GM19452 (cell line): ENCODE measurements around the gene KATNA1.
"Not testable (repeated sequence)": the region's sequence is repeated elsewhere in the genome, so short reads cannot be mapped to it uniquely, and the experiment has no call there.

Source experiments
- ATAC-seq: cut with Tn5 transposase; IDR thresholded peaks from one replicate; pipeline ENCODE4 v1.9.1; 2021; ENCODE audit not compliant: unreplicated experiment

The KATNA1 gene

DNA sequence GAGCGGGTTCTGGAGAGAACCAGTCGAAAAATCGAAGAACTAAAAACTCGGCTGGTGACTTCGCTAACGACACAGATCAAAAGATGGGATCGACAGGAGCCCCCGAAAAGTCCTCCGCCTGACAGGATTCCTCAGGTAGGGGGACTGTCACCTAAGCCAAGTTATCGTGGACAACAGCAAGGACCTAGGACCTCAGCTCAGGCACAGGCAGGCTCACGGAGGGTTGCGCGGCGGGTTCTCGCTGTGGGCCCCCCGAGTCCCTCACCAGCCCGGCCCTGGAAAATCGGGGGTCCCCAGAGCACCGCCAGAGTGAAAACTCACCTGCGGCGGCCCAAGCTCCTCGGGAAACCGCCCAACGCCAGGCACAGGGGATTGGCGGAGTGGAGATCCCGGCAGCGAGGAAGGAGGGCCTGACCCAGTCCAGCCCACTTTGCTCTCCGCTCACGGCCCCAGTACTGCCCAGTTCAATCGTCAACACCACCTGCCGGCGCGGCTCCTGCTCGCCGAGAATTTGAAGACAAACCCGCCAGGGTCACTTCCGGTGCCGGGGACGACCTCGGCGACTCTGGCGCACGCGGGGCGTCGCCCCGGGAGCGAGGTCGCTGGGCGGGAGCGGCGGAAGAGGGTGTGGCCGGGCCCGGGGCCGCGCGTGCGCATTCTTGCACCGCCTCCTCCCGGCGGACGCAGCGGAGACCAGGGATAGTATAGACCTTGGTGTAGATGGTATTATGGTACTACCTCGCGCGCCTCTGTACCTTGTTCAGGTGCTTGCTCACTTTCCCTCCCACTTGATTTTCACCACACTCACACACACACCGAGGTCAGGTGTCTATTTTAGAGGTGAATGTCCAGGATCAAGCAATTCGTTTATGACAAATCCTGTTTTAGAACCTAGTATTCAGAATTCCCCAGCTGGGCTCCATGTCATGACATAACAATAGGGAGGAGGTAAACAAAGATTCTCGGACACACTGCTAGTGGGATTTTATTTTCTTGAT, at the start of gene KATNA1:
Gene KATNA1, minus strand, starts transcription at position 567 of the 998 bp plus-strand sequence. CDS start 10,167 bp downstream, outside the sequence.
- ATAC-seq: peak; percentile 90

DNA sequence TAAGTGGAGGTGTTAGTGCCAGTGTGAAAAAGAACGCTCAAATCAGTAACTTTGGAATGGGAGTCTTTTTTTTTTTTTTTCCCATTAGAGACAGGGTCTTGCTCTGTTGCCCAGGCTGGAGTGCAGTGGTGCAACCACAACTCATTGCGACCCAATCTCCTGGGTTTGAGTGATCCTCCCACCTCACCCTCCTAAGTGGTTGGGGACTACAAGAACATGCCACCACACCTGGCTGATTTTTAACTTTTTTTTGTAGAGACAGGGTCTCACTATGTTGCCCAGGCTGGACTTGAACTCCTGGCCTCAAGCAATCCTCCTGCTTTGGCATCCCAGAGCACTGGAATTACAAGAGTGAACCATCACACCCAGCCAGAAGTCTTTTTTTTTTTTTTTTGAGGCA, 49.7 kb upstream of the KATNA1 start:
- no peak for ATAC-seq

DNA sequence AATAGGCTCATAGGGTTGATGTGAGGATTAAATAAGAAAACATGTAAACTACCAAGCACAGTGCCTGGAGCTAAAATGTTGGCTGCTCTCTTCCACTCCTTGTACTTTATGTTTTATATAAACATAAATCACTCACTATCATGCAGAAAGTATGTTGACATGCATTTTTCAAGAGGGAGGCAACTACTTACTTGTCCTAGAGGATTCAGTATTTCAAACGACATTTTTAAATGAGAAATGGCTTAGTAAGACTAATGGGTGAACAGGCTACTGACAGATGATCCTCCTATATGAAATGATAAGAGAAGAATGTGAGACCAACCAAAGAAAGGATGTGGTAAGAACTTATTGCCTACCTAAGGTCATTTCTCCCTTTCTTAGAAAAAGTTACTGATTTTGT, 48.4 kb upstream of the KATNA1 start:
- ATAC-seq: no peak

DNA sequence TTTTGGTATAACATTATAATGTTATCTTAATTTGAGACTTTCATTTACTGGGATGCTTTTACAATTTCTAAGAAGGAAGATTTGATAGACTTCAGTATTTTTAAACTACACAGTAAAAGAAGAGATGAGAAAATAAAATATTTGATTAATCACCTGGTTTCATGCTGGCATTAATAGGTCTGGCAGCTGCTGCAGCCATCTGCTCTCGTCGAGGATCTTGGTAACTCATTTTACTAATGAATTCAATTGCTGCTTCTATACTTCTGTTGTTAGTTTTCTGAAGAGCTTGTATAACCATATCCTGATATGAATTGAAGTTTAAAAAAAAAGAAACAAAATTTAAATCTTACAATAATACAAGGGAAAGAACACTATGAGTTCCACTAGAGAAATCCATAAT, 46.4 kb upstream of the KATNA1 start:
- no peak for ATAC-seq

DNA sequence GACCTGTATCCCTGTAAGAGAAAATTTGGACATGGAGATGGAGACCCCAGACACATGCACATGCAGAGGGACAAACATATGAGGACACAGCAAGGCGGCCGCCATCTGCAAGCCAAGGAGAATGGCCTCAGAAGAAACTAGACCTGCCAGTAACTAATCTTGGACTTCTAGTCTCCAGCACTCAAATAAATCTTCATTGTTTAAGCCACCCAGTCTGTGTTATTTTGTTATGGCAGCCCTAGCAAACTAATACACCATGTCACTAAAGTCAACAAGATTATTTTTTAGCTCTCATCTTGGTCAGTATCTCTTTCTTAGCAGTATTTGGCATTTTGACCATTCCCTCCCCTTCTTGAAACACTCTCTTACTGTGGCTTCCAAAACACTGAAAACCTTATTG, 42.7 kb upstream of the KATNA1 start:
- ATAC-seq: no peak

DNA sequence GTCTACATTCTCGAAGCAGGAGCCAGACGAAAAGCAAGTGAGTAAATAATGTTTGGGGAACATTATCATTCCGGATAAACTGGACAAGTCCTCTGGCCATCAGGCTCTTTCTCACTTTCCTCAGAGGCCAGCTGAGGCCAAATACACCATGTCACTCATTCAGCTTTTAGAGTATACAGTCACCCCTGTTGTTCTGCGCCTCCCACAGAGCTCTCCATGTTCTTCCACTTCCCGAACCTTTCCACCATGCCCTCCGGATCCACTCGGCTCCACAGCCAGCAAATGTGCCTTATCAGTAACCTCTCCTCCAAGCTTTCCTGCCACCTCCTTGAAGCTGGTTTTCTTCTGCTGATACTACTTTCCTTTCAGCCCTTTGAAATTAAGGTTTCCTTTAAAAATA, 37.7 kb upstream of the KATNA1 start:
- no peak for ATAC-seq

DNA sequence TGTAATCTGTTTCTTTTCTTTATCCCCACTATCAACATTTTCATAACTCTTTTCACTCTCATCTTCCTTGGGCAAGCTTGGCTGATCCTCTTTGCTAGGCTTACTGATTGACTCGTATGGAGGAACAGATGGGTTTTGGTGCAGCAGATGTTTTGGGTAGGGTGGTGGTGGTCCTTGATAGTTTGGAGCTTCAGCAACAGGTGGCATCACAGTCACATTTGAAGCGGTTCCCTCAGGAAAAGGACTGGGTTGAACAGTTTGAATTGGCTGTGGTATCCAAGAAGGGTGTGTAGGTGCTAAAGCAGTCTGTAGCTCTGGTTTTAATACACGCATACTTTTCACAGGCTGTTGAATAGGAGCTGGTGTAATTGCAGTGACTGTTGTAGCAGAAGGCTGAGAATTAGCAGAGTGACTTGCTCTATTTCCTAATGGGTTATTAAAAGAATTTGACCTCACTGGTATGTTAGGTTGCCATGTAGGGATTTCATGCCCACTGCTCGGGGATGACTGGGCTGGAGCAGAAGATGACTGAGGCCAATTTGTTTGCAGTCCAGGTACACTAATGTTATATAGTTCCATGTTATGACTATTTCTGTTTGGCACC, 34.8 kb upstream of the KATNA1 start:
- no peak for ATAC-seq

DNA sequence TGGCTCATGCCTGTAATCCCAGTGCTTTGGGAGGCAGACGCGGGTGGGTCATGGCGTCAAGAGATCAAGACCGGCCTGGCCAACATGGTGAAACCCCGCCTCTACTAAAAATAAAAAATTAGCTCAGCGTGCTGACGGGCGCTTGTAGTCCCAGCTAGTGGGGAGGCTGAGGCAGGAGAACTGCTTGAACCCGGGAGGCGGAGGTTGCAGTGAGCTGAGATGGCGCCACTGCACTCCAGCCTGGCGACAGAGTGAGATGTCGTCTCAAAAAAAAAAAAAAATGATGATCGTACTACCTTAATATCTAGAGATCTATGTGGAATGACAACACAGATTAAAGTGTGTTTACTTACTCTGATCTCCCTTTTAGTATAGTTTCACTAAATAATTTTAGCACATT, 33.3 kb upstream of the KATNA1 start:
- not testable (repeated sequence) for ATAC-seq

DNA sequence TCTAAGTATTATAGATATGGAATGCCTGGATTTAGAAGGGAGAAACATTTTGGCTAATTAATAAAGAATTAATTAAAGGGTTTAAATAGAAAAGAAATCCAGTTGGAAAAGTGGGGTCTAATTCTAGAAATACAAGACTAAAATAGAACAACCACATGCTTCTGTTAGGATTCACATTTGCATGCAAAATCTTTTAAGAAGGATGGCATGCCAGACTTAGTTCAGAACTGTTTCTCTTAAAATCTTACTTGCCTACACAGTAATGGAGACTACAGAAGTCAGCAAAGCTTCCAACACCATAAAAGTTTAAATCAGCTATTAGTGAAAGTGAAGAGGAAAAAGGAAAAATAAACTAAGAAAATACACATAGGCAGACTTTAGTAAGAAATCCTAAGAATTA, 32.7 kb upstream of the KATNA1 start:
- ATAC-seq: no peak

DNA sequence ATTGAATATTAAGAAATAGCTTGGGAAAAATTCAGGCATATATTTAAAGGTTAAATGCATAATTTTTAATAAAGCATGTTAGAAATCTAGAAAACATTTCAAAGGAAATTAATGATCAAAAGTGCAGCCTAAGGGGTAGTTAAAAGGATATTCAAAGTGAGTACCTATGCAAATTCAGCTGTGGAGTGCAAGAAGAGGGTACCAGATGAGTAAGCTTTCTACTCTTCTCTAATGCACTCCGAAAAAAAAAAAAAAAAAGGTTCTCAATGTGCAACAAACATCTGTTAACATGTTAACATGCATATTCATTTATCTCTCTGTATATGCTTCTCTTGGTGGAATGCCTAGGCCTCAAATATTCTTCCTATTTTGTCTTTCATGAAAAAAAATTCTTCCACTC, 32.0 kb upstream of the KATNA1 start:
- ATAC-seq: no peak

DNA sequence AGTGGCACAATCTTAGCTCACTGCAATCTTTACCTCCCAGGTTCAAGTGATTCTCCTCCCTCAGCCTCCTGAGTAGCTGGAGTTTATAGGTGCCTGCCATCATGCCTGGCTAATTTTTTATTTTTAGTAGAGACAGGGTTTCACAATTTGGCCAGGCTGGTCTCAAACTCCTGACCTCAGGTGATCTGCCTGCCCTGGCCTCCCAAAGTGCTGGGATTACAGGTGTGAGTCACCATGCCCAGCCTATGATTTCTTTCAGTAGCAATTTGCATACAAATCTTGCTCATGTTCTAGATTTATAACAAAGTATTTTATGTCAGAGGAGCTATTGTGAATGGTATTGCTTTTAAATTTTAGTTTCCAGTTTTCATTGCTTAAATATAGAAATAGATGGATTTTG, 23.8 kb upstream of the KATNA1 start:
- not testable (repeated sequence) for ATAC-seq

DNA sequence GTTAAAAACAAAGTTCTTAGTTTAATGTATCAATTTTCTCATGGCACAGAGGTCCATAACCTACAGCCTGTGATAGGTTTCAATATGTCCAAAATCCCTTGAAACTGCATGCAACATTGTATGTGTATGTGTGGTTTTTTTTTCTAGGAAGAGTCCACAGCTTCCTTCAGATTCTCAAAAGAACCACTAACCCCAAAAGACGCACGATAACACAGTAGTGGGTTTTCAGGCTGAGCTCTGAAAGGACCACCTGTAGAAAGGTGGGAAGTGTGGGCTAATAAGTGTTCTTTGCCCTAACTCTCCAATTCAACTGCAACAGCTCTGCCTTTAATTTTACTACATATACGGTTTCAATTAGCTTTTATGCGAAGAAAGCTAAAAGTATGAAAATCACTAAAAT, 11.5 kb upstream of the KATNA1 start:
- no peak for ATAC-seq

DNA sequence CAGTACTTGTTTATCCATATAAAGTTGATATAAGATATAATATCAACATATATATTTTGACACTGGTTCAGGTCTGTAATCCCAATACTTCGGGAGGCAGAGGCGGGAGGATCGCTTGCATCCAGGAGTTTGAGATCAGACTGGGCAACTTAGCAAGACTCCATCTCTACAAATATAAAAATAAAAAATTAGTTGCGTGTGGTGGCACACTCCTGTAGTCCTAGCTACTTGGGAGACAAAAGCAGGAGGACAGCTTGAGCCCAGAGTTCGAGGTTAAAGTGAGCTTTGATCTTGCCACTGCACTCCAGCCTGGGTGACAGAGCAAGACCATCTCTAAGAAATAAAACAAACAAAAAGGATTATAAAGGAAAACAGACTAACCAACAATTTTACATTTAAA, 8.9 kb upstream of the KATNA1 start:
- ATAC-seq: no peak

DNA sequence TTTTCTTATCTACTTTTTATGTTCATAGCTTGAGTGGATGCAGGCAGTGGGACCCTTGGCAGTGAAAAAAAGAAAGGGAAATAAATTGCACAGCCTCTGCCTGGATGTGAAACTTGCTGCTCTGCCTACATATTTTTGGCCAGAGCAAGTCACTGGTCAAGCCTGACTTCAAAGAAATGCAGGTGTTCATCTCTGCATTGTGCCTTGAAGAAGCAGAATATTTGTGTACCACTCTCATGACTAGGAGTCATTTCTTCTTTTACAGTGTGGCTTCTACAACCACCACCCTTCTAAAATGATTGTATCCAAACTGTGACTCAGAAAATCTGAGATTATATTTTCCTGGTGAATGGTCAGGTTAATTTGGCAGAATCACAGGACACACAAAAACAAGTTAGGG, 2.5 kb upstream of the KATNA1 start:
- ATAC-seq: no peak

DNA sequence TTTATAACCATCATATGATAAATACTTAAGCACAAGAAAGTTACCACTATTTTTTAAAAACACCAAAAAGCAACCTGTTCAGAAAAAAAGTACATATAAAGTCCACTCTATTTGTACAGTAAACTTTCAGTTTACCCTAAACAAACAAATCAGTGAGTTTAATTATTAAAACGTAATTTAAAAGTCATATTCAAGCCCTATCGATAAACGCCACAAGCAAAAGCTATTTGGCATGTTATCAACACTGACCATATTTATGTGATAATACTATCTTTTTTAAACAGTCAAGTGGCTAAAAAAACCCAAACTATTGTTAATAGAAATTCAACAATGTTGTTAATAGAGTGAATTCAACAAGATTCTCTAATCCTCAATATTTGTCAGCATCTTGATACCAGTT, 1.9 kb downstream of the KATNA1 start:
- ATAC-seq: no peak

DNA sequence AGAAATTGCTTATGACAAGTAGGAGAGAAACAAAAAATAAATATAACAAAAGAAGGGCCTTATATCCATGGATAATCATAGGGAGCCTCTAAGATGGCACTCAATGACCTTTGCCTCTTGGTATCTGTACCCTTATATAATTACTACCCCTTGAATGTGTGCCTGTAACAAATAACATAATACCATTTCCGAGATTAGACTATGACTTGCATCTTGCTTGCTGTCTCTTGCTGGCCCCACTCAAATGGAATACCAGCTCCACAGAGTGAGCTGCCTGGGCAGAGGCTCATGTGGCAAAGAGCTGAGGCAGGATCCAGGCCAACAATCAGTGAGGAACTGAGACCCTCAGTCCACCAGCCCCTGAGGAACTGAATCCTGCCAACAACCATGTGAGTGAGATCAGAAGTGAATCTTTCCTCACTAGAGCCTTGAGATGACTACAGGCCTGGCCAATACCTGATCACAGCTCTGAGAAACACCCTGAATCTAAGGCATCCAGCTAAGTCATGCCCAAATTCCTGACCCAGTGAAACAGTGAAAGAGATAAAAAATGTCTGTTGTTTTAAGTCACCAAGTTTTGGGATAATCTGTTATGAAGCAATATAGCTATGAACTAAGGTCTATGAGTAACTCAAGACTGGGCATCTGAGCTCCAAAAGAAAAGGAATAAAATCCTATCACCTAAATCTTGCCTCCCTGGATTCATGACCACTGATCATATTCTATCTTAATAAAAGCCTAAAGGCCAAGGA, 5.5 kb downstream of the KATNA1 start:
- ATAC-seq: no peak

DNA sequence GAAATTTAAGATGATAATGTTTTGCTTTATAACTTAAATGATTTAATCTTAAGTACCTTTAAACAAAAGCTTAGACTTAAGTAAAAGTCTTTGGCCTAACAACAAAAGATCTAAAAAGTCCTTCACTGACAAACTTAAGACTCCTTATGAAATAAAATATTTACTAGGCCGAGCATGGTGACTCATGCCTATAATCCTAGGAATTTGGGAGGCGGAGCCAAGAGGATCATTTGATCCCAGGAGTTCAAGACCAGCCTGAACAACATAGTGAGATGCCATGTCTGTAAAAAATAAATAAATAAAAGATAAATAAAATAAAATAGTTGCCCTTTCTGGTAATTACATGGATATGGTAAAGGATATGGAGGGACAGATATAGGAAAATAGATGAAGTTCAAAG, 12.4 kb downstream of the KATNA1 start:
- no peak for ATAC-seq

DNA sequence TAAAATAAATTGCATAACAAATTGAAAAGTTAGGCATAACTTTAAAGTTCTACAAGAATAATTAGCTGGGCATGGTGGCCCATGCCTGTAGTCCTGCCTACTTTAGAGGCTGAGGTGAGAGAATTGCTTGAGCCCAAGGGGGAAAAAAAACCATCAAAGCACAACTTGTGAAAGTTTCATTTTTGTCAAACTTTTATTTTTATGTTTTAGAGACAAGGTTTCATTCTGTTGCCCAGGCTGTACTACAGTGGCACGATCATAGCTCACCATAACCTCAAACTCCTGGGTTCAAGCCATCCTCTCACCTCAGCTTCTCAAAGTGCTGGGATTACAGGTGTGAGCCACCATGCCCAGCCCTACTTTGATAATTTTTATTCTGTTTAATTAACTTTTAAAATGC, 14.2 kb downstream of the KATNA1 start:
- ATAC-seq: no peak

DNA sequence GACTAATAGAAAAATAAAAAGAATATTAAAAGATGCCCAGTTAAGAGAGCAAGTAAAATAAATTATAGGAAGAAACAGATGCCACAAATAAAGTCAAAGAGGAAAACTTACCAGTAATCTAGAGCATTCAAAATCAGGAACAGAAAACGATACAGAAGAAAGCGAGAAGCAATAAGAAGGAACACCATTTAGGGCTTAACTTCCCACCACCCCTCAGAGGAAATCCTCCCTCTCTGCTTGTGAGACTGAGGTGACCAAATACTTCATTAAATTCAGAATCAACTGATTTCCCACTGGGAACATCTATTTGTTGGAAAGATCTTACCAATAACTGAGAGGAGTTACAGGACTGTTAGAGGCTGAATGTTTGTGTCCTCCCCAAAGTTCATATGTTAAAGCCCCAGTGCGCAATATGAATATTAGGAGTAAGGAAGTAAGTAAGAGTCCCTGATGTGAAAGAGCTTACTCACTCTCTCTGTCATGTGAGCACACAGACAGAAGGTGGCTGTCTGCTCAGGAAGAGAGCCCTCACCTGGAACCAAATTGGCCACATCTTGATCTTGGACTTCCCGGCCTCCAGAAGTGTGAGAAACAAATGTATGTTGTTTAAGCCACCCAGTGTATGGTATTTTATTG, 19.5 kb downstream of the KATNA1 start:
- ATAC-seq: peak; percentile 80

DNA sequence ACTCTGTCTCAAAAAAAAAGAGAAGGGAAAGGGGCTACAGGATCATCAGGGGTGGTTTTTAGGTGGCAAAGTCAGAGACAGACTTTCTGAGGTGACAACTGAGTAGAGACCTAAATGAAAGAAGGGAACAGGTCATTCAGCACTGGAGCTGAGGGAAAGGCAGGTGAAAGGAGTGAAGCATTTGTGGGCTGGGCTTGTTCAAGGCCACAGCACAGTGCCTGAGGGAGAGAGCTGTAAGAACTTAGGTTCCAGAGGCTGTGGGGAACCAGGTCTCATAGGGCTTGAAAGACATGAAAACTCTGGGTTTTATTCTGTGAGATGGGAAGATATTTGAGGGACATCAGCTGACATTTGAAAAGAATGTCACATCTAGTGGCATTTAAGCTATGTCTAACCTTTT, 20.8 kb downstream of the KATNA1 start:
- no peak for ATAC-seq

DNA sequence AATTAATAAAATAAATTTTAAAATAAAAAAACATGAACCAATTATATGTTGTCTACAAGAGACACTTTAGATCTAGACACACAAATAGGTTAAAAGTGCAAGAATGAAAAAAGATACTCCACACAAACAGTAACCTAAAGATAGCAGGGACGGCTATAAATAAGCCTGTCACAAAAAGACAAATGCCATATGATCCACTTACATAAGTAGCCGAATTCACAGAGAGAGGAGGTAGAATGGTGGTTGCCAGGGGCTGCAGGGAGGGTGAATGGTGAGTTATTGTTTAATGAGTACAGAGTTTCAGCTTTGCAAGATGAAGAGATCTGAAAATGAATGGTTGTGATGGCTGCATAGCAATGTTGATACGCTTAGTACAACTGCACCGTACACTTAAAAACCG, 32.7 kb downstream of the KATNA1 start:
- no peak for ATAC-seq
